Endothelial cell of umbilical vein (primary cell): ENCODE measurements around the gene AAGAB. TPM values are rescaled to one million over a fixed set of nuclear protein-coding genes. Genes with fewer than 3 reads are reported as not detected.

Experiments used
- BruUV-seq: library from RNA; stranded (reverse); fragments of 400-500 nt; replicated peaks from 2 replicates; lab custom pipeline; 2021; lab: Mats Ljungman, UMichigan
- CTCF ChIA-PET: fragments of 300-600, 350-600 bp; sonication (Branson Sonifier 250); formaldehyde crosslinking; loops from one replicate; lab custom pipeline; 2021; ENCODE audit warnings: antibody characterized with exemption, inconsistent platforms; lab: Charles Lee
- POLR2A ChIA-PET: fragments of 300-600, 350-600 bp; sonication (Branson Sonifier 250); formaldehyde crosslinking; loops from one replicate; lab custom pipeline; 2021; ENCODE audit warnings: antibody characterized with exemption, inconsistent platforms; lab: Charles Lee
- DNase-seq: peaks from one replicate; pipeline ENCODE4 v3.0.0-alpha.2; 2011; ENCODE audit warnings: low read depth, low spot score
- FAIRE-seq: peaks from 2 replicates; lab custom pipeline; 2011; peaks lifted over from hg19 to GRCh38; lab: Jason Lieb, UNC
- H2AFZ ChIP-seq: 2 replicates; pipeline ENCODE4 v1.6.0; 2012; ENCODE audit warnings: low read depth, low read length, control low read depth, inconsistent platforms
- H3K27ac ChIP-seq: 2 replicates; pipeline ENCODE4 v1.5.1; 2011; ENCODE audit warnings: low read depth, mild to moderate bottlenecking, control low read depth, low read length, moderate library complexity; ENCODE audit not compliant: insufficient read depth
- H3K27me3 ChIP-seq, 2 experiments: 2 replicates each; pipeline versions ENCODE4 v1.6.0 to v1.6.1; 2011; ENCODE audit warnings: low read length in 2 of 2, mixed read lengths in 1 of 2; ENCODE audit not compliant: control insufficient read depth in 2 of 2, insufficient read depth in 2 of 2
- H3K36me3 ChIP-seq, 2 experiments: 2 replicates in 1 of 2; 3 replicates in 1 of 2; pipeline ENCODE4 v1.5.1; 2011; ENCODE audit warnings: low read length in 2 of 2, mild to moderate bottlenecking in 1 of 2, moderate library complexity in 1 of 2; ENCODE audit not compliant: control insufficient read depth in 2 of 2, insufficient read depth in 2 of 2; ENCODE audit errors: extremely low read depth in 1 of 2
- H3K4me1 ChIP-seq: 3 replicates; pipeline ENCODE4 v1.5.1; 2011; ENCODE audit warnings: mild to moderate bottlenecking, low read length; ENCODE audit not compliant: control insufficient read depth, insufficient read depth; ENCODE audit errors: extremely low read depth
- H3K4me2 ChIP-seq: 2 replicates; pipeline ENCODE4 v1.6.1; 2011; ENCODE audit warnings: low read length, control low read depth, mixed read lengths; ENCODE audit not compliant: insufficient read depth
- H3K4me3 ChIP-seq, 3 experiments: fragments of 200-600 bp in 1 of 3; sonication (generic), shearing (Covaris generic) in 1 of 3; replicated peaks in 1 of 3; 2 replicates each; pipeline ENCODE4 v1.5.1; 2011 to 2016; ENCODE audit warnings: control low read depth in 3 of 3, low read length in 3 of 3, mild to moderate bottlenecking in 2 of 3, inconsistent platforms in 1 of 3, low read depth in 1 of 3, moderate library complexity in 1 of 3; ENCODE audit not compliant: insufficient read depth in 1 of 3
- H3K79me2 ChIP-seq: 2 replicates; pipeline ENCODE4 v1.6.0; 2012; ENCODE audit warnings: low read length, inconsistent platforms; ENCODE audit not compliant: control insufficient read depth, insufficient read depth
- H3K9ac ChIP-seq: replicated peaks from 2 replicates; pipeline ENCODE3; 2011; ENCODE audit warnings: low read length, control low read depth; ENCODE audit not compliant: insufficient read depth; ENCODE audit errors: extremely low read depth
- H3K9me1 ChIP-seq: replicated peaks from 3 replicates; pipeline ENCODE4 v1.6.0; 2011; ENCODE audit warnings: mild to moderate bottlenecking, low read length; ENCODE audit not compliant: control insufficient read depth, insufficient read depth; ENCODE audit errors: extremely low read depth
- H3K9me3 ChIP-seq: replicated peaks from 2 replicates; pipeline ENCODE4 v1.5.1; 2012; ENCODE audit warnings: low read length, inconsistent platforms; ENCODE audit not compliant: control insufficient read depth, insufficient read depth
- H4K20me1 ChIP-seq: replicated peaks from 2 replicates; pipeline ENCODE3; 2011; ENCODE audit warnings: mild to moderate bottlenecking, low read length; ENCODE audit not compliant: control insufficient read depth, insufficient read depth; ENCODE audit errors: extremely low read depth
- CTCF ChIP-seq, 2 donors: IDR thresholded peaks; 1 replicate in 1 of 2; 2 replicates in 1 of 2; pipeline ENCODE4 v1.5.1; 2011; ENCODE audit warnings: low read length in 2 of 2, mild to moderate bottlenecking in 2 of 2, moderate library complexity in 2 of 2, control low read depth in 1 of 2, inconsistent platforms in 1 of 2, low read depth in 1 of 2; ENCODE audit not compliant: insufficient read depth in 1 of 2; ENCODE audit errors: extremely low read depth in 1 of 2
- EZH2 ChIP-seq: IDR thresholded peaks from 2 replicates; pipeline ENCODE4 v1.6.1; 2012; ENCODE audit warnings: borderline replicate concordance, low read depth, mild to moderate bottlenecking, moderate library complexity, low read length, inconsistent platforms; ENCODE audit not compliant: severe bottlenecking
- FOS ChIP-seq: IDR thresholded peaks from 2 replicates; pipeline ENCODE4 v1.6.1; 2011; ENCODE audit warnings: mild to moderate bottlenecking, low read length, moderate library complexity, borderline replicate concordance; ENCODE audit not compliant: insufficient read depth
- GATA2 ChIP-seq: IDR thresholded peaks from 2 replicates; pipeline ENCODE4 v1.7.0; 2011; ENCODE audit warnings: low read depth, mild to moderate bottlenecking, moderate library complexity, mixed read lengths, low read length; ENCODE audit not compliant: insufficient read length, insufficient read depth
- JUN ChIP-seq: IDR thresholded peaks from 2 replicates; pipeline ENCODE4 v1.6.1; 2011; ENCODE audit warnings: borderline replicate concordance, low read depth; ENCODE audit not compliant: insufficient read length, insufficient read depth
- MAX ChIP-seq: IDR thresholded peaks from 2 replicates; pipeline ENCODE4 v1.6.1; 2011; ENCODE audit not compliant: insufficient read depth, insufficient read length
- MYC ChIP-seq: IDR thresholded peaks from one replicate; pipeline ENCODE4 v1.6.1; 2011; ENCODE audit warnings: mild to moderate bottlenecking, low read depth, low read length
- POLR2A ChIP-seq: IDR thresholded peaks from 2 replicates; pipeline ENCODE4 v1.6.1; 2012; ENCODE audit warnings: low read depth, mild to moderate bottlenecking, control low read depth, low read length
- POLR2AphosphoS5 ChIP-seq: IDR thresholded peaks from 2 replicates; pipeline ENCODE4 v1.6.1; 2012; ENCODE audit warnings: low read depth, mild to moderate bottlenecking, control low read depth, low read length, moderate library complexity; ENCODE audit not compliant: insufficient read depth
- dilution Hi-C: fragments of 300-500 bp; cut with MboI; formaldehyde crosslinking; loops from one replicate; pipeline ENCODE4 v1.15.0; 2019; ENCODE audit warnings: low sequenced_read_pairs; ENCODE audit not compliant: extremely low pct_ligation_motif_present
- intact Hi-C: fragments of 100-400 bp; cut with micrococcal nuclease; formaldehyde crosslinking; loops from one replicate; pipeline ENCODE4 v1.10.0; 2022
- polyA plus RNA-seq, 4 experiments: library from polyadenylated mRNA; depleted of rRNA in 3 of 4; stranded (reverse) in 3 of 4; unstranded in 1 of 4; fragments of >200 nt; gene quantifications; 2 replicates each; pipeline versions ENCODE4 v1.2.1 to v1.2.3, GENCODE V29; 2011 to 2012; ENCODE audit warnings: missing spikeins in 1 of 4
- total RNA-seq: library from RNA; stranded (reverse); gene quantifications from 2 replicates; pipeline ENCODE4 v1.2.3, GENCODE V29; 2021

The AAGAB gene
- total and polyA plus RNA-seq, 2 donors (not counting 3 experiments of a cell fraction or from before 2014, with no cell fraction given): 21.2 to 42.6 TPM

- intact Hi-C loops: no loop called here
- FAIRE-seq: no peak
These were observed 27.0 kb downstream of the AAGAB start for GRCh38 chr15:67227431-67227830.

More at GRCh38 chr15:67227431-67227830, 27.0 kb downstream of the AAGAB start:
- Histone ChIP-seq H3K9me1 (no peaks in the 10 kb centered on the region), H3K27ac (no peak overlapping the region), H3K36me3 (peaks cover 8 to 9% of the 10 kb centered on the region in 2 experiments), H3K79me2 (no peaks in the 10 kb centered on the region), H2AFZ (no peak overlapping the region), H3K9ac (no peak overlapping the region), H3K9me3 (no peaks in the 10 kb centered on the region), H3K4me2 (no peak overlapping the region), H3K4me3 (no peak overlapping the region), H4K20me1 (no peaks in the 10 kb centered on the region), H3K4me1 (no peaks in the 10 kb centered on the region), H3K27me3 (no peaks in the 10 kb centered on the region)
- BruUV-seq: no TSS peak
- DNase-seq: no peak
- dilution Hi-C loops: no loop called here
- ChIA-PET CTCF (no interaction called here), POLR2A (no interaction called here)
- TF ChIP-seq FOS: no peak
- TF ChIP-seq POLR2A: no peak
- TF ChIP-seq GATA2: no peak
- TF ChIP-seq MYC: no peak
- no peak for TF ChIP-seq JUN
- TF ChIP-seq MAX: no peak
- no peak for TF ChIP-seq CTCF (IDR thresholded peaks at IDR 0.05; ENCODE audit: extremely low read depth in 1 of 2, insufficient read depth in 1 of 2, low read depth in 1 of 2, low read length in 2 of 2)
- TF ChIP-seq POLR2AphosphoS5: no peak
- no peak for TF ChIP-seq EZH2
